Rectal smooth muscle tissue (tissue), 1 donor: ENCODE measurements around the gene NSUN2.

Experiments used
- H3K27ac ChIP-seq: one replicate; pipeline ENCODE4 v1.7.0; 2013; ENCODE audit warnings: low read depth, low read length, inconsistent platforms
- H3K27me3 ChIP-seq: one replicate; pipeline ENCODE4 v1.7.0; 2013; ENCODE audit warnings: low read length; ENCODE audit not compliant: control insufficient read depth, insufficient read depth
- H3K36me3 ChIP-seq: one replicate; pipeline ENCODE4 v1.7.0; 2013; ENCODE audit warnings: low read length; ENCODE audit not compliant: control insufficient read depth, insufficient read depth
- H3K4me1 ChIP-seq: one replicate; pipeline ENCODE4 v1.7.0; 2013; ENCODE audit warnings: low read length; ENCODE audit not compliant: control insufficient read depth, insufficient read depth
- H3K4me3 ChIP-seq: one replicate; pipeline ENCODE4 v1.7.0; 2013; ENCODE audit warnings: low read length
- H3K9ac ChIP-seq: one replicate; pipeline ENCODE4 v1.7.0; 2013; ENCODE audit warnings: low read length

NSUN2 gene

GRCh38 chr5:6556089-6556801 lies 76.6 kb downstream of the NSUN2 start:
- Histone ChIP-seq H3K4me1 (peaks cover 3% of the 10 kb centered on the region), H3K27ac (no peak overlapping the region), H3K4me3 (no peak overlapping the region), H3K9ac (no peak overlapping the region), H3K36me3 (no peaks in the 10 kb centered on the region), H3K27me3 (no peaks in the 10 kb centered on the region)

GRCh38 chr5:6554812-6555211 lies 78.0 kb downstream of the NSUN2 start:
- H3K4me3 ChIP-seq = no peak overlapping the region
- no peak overlapping the region for H3K9ac ChIP-seq
- H3K27me3 ChIP-seq = no peaks in the 10 kb centered on the region
- H3K36me3 ChIP-seq = no peaks in the 10 kb centered on the region
- no peak overlapping the region for H3K27ac ChIP-seq
- peaks cover 7% of the 10 kb centered on the region for H3K4me1 ChIP-seq

- Histone ChIP-seq H3K9ac (no peak overlapping the region), H3K4me1 (peaks cover 7% of the 10 kb centered on the region), H3K27me3 (no peaks in the 10 kb centered on the region), H3K36me3 (no peaks in the 10 kb centered on the region), H3K4me3 (no peak overlapping the region), H3K27ac (no peak overlapping the region)
Observed at GRCh38 chr5:6553972-6554371, 78.9 kb downstream of the NSUN2 start.

- no peaks in the 10 kb centered on the region for H3K36me3 ChIP-seq
- H3K9ac ChIP-seq = no peak overlapping the region
- no peaks in the 10 kb centered on the region for H3K27me3 ChIP-seq
- peaks cover 7% of the 10 kb centered on the region for H3K4me1 ChIP-seq
- H3K27ac ChIP-seq = no peak overlapping the region
- H3K4me3 ChIP-seq = no peak overlapping the region
Observed at GRCh38 chr5:6552612-6553011, 80.2 kb downstream of the NSUN2 start.

GRCh38 chr5:6551955-6552313 lies 80.9 kb downstream of the NSUN2 start:
- Histone ChIP-seq H3K9ac (no peak overlapping the region), H3K27ac (no peak overlapping the region), H3K36me3 (no peaks in the 10 kb centered on the region), H3K27me3 (no peaks in the 10 kb centered on the region), H3K4me3 (no peak overlapping the region), H3K4me1 (peaks cover 11% of the 10 kb centered on the region)

GRCh38 chr5:6551287-6551954 lies 81.4 kb downstream of the NSUN2 start:
- no peaks in the 10 kb centered on the region for H3K36me3 ChIP-seq
- H3K9ac ChIP-seq = no peak overlapping the region
- H3K27ac ChIP-seq = peak overlapping the region; percentile 1
- H3K4me1 ChIP-seq = peaks cover 15% of the 10 kb centered on the region
- H3K4me3 ChIP-seq = no peak overlapping the region
- H3K27me3 ChIP-seq = no peaks in the 10 kb centered on the region

GRCh38 chr5:6550628-6551027 lies 82.2 kb downstream of the NSUN2 start:
- Histone ChIP-seq H3K27me3 (no peaks in the 10 kb centered on the region), H3K4me3 (no peak overlapping the region), H3K9ac (no peak overlapping the region), H3K4me1 (peaks cover 23% of the 10 kb centered on the region), H3K36me3 (no peaks in the 10 kb centered on the region), H3K27ac (peak overlapping the region; percentile 1)
